ENCODE data around the gene FAM32A.

Gene FAM32A

GRCh38 chr19:16143399-16144215, 41.6 kb upstream of the FAM32A start, which contains the start of gene HSH2D:
HSH2D (plus strand) TSS chr19:16143685; CDS start chr19:16148751, 5,066 bp downstream.
- TF ChIP-seq, protein P1, sequence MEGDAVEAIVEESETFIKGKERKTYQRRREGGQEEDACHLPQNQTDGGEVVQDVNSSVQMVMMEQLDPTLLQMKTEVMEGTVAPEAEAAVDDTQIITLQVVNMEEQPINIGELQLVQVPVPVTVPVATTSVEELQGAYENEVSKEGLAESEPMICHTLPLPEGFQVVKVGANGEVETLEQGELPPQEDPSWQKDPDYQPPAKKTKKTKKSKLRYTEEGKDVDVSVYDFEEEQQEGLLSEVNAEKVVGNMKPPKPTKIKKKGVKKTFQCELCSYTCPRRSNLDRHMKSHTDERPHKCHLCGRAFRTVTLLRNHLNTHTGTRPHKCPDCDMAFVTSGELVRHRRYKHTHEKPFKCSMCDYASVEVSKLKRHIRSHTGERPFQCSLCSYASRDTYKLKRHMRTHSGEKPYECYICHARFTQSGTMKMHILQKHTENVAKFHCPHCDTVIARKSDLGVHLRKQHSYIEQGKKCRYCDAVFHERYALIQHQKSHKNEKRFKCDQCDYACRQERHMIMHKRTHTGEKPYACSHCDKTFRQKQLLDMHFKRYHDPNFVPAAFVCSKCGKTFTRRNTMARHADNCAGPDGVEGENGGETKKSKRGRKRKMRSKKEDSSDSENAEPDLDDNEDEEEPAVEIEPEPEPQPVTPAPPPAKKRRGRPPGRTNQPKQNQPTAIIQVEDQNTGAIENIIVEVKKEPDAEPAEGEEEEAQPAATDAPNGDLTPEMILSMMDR (conservative IDR thresholded peaks at IDR 0.05; ENCODE audit: control insufficient read depth, insufficient read depth, low read depth, low read length), result no peak
- DNase-seq (ENCODE audit: low read depth), result no peak
- H3K4me3 ChIP-seq (ENCODE audit: control insufficient read depth, low read depth, low read length), result no peak within 1 kb of the TSS

DNA sequence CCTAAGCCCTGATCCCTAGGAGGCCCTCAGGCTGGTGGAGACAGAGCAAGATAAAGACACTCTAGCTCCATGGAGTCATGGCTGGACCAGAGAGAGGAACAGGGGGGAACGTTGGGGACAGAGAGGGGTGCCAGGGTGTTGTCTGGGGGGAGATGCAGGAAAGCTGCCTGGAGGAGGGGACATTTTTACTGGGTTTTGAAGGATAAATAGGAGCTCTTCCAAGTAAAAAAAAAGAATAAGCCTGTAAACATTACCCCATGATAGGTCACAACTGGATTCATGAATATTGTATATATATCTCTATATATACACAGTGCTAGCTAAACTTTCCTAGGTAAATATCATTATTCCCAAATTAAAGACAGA, 41.0 kb upstream of the FAM32A start:
- TF ChIP-seq, protein P1 (conservative IDR thresholded peaks at IDR 0.05; ENCODE audit: control insufficient read depth, insufficient read depth, low read depth, low read length), result no peak
- no peak for DNase-seq (ENCODE audit: low read depth)
- H3K4me3 ChIP-seq (ENCODE audit: control insufficient read depth, low read depth, low read length), result no peak overlapping the region

DNA sequence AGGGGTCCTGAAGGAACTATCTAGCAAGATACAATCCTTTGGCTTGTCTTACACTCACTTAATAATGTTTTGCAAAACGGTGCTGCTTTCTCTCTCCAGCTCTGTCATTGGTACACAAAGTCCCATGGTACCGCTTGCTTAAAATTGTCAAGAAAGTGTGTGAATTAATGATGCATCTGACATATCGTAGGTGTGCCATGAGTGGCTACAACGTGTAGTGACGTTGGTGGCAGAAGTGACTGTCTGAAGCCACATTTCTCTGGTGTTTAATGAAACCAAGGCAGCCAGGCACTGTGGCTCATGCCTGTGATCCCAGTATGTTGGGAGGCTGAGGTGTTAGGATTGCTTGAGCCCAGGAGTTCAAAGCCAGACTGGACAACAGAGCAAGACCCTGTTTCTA, 39.1 kb upstream of the FAM32A start:
- H3K4me3 ChIP-seq (ENCODE audit: control insufficient read depth, low read depth, low read length), result no peak overlapping the region
- TF ChIP-seq, protein P1 (conservative IDR thresholded peaks at IDR 0.05; ENCODE audit: control insufficient read depth, insufficient read depth, low read depth, low read length), result no peak
- DNase-seq (ENCODE audit: low read depth), result no peak

- H3K4me3 ChIP-seq (ENCODE audit: control insufficient read depth, low read depth, low read length), result no peak overlapping the region
- DNase-seq (ENCODE audit: low read depth), result no peak
- TF ChIP-seq, protein P1 (conservative IDR thresholded peaks at IDR 0.05; ENCODE audit: control insufficient read depth, insufficient read depth, low read depth, low read length), result no peak
These were observed 36.6 kb upstream of the FAM32A start for GRCh38 chr19:16148443-16149229.

DNA sequence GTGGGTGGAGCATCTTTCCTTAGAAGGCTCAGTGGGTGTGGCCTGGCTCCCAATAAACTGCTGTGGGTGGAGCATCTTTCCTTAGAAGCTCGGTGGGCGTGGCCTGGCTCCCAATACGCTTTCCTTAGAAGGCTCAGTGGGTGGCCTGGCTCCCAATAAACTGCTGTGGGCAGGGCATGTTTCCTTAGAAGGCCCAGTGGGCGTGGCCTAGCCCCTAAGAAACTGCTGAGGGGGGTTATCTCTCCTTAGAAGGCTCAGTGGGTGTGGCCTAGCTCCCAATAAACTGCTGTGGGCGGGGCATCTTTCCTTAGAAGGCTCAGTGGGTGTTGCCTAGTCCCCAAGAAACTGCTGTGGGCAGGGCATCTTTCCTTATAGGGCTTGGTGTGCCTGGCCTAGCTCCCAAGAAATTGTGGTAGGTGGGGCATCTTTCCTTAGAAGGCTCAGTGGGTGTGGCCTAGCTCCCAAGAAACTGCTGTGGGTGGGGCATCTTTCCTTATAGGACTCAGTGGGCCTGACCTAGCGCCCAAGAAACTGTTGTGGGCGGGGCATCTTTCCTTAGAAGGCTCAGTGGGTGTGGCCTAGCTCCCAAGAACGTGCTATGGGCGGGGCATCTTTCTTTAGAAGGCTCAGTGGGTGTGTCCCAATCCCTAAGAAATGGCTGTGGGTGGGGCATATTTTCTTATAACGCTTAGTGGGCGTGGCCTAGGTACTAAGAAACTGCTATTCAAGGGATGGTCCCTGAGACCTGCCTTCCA, 31.5 kb upstream of the FAM32A start:
- DNase-seq (ENCODE audit: low read depth), result no peak
- no peak overlapping the region for H3K4me3 ChIP-seq (ENCODE audit: control insufficient read depth, low read depth, low read length)
- TF ChIP-seq, protein P1 (conservative IDR thresholded peaks at IDR 0.05; ENCODE audit: control insufficient read depth, insufficient read depth, low read depth, low read length), result no peak

GRCh38 chr19:16154557-16154956, 30.7 kb upstream of the FAM32A start:
- TF ChIP-seq, protein P1 (conservative IDR thresholded peaks at IDR 0.05; ENCODE audit: control insufficient read depth, insufficient read depth, low read depth, low read length), result no peak

More at GRCh38 chr19:16154557-16154956, 30.7 kb upstream of the FAM32A start:
- DNase-seq (ENCODE audit: low read depth), result no peak
- H3K4me3 ChIP-seq (ENCODE audit: control insufficient read depth, low read depth, low read length), result no peak overlapping the region
